Heart left ventricle (tissue), 13 donors: ENCODE data around the gene S100B.

Experiments
- POLR2A ChIP-seq, 2 donors: fragments of 450-650 bp; IDR thresholded peaks; one replicate each; pipeline ENCODE4 v1.6.1; 2017; ENCODE audit warnings: antibody characterized with exemption in 2 of 2, mild to moderate bottlenecking in 2 of 2, moderate library complexity in 2 of 2
- TF ChIP-seq, protein P1 (sequence below), 12 donors: fragments of 200-600 bp; sonication (generic) in 4 of 12; IDR thresholded peaks; one replicate each; pipeline versions ENCODE4 v1.5.0 to v1.8.0; 2018 to 2022; ENCODE audit warnings: antibody characterized with exemption in 12 of 12, mild to moderate bottlenecking in 5 of 12
- donor health status: ischemic (EF 13 %, LVEDD 7.1; RV severe dilation, severe dysfunction).
- donor health status: DM: no; HTN: yes; CAD: no.
- donor health status: DM: no; HTN: no; CAD: no.
- donor health status: ischemic (EF 25% LVEDD 6.9; RV normal size, moderate dysfunction).
- donor health status: ischemic (EF 25% LVEDD 5.7; RV mildly dilated, moderate dysfunction).
- donor health status: ischemic (EF 35%, LVEDD 5.7; RV mildly dilated, moderate dysfunction).
- donor health status: nonischemic (EF 11% LVEDD 7.7; RV severe dilation, severe dysfunction).
- donor health status: DM: yes; HTN: yes; CAD: no.
- donor health status: PGD.
- donor health status: ischemic (EF 29% LVEDD 5.4; RV normal size, mild dysfunction).
- donor health status: nonischemic (EF 23%, LVEDD 6.1; RV moderate dilation, normal function).

- TF ChIP-seq, protein P1, sequence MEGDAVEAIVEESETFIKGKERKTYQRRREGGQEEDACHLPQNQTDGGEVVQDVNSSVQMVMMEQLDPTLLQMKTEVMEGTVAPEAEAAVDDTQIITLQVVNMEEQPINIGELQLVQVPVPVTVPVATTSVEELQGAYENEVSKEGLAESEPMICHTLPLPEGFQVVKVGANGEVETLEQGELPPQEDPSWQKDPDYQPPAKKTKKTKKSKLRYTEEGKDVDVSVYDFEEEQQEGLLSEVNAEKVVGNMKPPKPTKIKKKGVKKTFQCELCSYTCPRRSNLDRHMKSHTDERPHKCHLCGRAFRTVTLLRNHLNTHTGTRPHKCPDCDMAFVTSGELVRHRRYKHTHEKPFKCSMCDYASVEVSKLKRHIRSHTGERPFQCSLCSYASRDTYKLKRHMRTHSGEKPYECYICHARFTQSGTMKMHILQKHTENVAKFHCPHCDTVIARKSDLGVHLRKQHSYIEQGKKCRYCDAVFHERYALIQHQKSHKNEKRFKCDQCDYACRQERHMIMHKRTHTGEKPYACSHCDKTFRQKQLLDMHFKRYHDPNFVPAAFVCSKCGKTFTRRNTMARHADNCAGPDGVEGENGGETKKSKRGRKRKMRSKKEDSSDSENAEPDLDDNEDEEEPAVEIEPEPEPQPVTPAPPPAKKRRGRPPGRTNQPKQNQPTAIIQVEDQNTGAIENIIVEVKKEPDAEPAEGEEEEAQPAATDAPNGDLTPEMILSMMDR (IDR thresholded peaks at IDR 0.05) = no peak
- no peak for TF ChIP-seq POLR2A (IDR thresholded peaks at IDR 0.05)
Measured at GRCh38 chr21:46549650-46550049, 55.2 kb downstream of the S100B start.
